Mucosa of stomach (tissue), 1 donor: ENCODE data around the gene SH3BP5L.

ENCODE experiments used
- H3K27me3 ChIP-seq: one replicate; pipeline ENCODE4 v1.7.0; 2013; ENCODE audit warnings: mild to moderate bottlenecking, low read length; ENCODE audit not compliant: control insufficient read depth, insufficient read depth
- H3K36me3 ChIP-seq: one replicate; pipeline ENCODE4 v1.7.0; 2013; ENCODE audit warnings: low read length; ENCODE audit not compliant: control insufficient read depth, insufficient read depth
- H3K4me1 ChIP-seq: one replicate; pipeline ENCODE4 v1.7.0; 2013; ENCODE audit warnings: mild to moderate bottlenecking, low read length; ENCODE audit not compliant: control insufficient read depth, insufficient read depth
- H3K4me3 ChIP-seq: one replicate; pipeline ENCODE4 v1.7.0; 2013; ENCODE audit warnings: low read length
- H3K9ac ChIP-seq: one replicate; pipeline ENCODE4 v1.7.0; 2013; ENCODE audit warnings: mild to moderate bottlenecking, low read length, moderate library complexity
- H3K9me3 ChIP-seq: one replicate; pipeline ENCODE4 v1.7.0; 2013; ENCODE audit warnings: mild to moderate bottlenecking, low read length, moderate library complexity; ENCODE audit not compliant: control insufficient read depth
- donor health status: Pancreatic carcinoma.

The SH3BP5L gene

GRCh38 chr1:248849152-248849551 is 23.4 kb upstream of the SH3BP5L start:
- H3K9ac ChIP-seq: no peak overlapping the region
- H3K27me3 ChIP-seq: no peaks in the 10 kb centered on the region
- H3K4me1 ChIP-seq: peaks cover 5% of the 10 kb centered on the region
- no peaks in the 10 kb centered on the region for H3K9me3 ChIP-seq
- no peak overlapping the region for H3K4me3 ChIP-seq
- peaks cover 6% of the 10 kb centered on the region for H3K36me3 ChIP-seq

DNA sequence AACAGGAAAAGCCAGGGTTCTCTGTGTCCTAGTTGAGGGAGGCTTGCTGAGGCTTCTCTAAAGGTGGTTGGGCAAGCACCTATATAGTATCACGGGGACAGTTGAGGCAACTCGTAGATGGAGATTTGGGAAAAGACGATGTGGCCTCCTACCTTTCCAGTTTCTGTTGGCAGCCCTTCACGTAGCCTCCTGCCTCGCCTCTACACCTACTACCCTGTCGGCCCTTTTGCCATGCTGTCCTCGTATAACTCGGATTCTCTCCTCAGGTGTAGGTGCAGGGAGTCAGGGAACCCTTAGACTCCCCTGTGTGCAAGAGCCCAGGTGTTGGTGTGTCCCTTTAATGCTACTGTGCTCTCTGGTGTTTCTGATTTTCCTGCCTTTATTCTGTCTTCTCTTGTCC is 22.9 kb upstream of the SH3BP5L start:
- H3K36me3 ChIP-seq: peaks cover 6% of the 10 kb centered on the region

GRCh38 chr1:248847956-248848561 is 22.3 kb upstream of the SH3BP5L start:
- Histone ChIP-seq H3K9me3 (no peaks in the 10 kb centered on the region), H3K27me3 (no peaks in the 10 kb centered on the region), H3K4me1 (peaks cover 5% of the 10 kb centered on the region), H3K36me3 (peaks cover 6% of the 10 kb centered on the region), H3K4me3 (no peak overlapping the region), H3K9ac (no peak overlapping the region)

More for the DNA sequence above, 22.9 kb upstream of the SH3BP5L start:
- no peaks in the 10 kb centered on the region for H3K9me3 ChIP-seq
- peaks cover 5% of the 10 kb centered on the region for H3K4me1 ChIP-seq
- no peaks in the 10 kb centered on the region for H3K27me3 ChIP-seq
- H3K4me3 ChIP-seq: no peak overlapping the region
- H3K9ac ChIP-seq: no peak overlapping the region

DNA sequence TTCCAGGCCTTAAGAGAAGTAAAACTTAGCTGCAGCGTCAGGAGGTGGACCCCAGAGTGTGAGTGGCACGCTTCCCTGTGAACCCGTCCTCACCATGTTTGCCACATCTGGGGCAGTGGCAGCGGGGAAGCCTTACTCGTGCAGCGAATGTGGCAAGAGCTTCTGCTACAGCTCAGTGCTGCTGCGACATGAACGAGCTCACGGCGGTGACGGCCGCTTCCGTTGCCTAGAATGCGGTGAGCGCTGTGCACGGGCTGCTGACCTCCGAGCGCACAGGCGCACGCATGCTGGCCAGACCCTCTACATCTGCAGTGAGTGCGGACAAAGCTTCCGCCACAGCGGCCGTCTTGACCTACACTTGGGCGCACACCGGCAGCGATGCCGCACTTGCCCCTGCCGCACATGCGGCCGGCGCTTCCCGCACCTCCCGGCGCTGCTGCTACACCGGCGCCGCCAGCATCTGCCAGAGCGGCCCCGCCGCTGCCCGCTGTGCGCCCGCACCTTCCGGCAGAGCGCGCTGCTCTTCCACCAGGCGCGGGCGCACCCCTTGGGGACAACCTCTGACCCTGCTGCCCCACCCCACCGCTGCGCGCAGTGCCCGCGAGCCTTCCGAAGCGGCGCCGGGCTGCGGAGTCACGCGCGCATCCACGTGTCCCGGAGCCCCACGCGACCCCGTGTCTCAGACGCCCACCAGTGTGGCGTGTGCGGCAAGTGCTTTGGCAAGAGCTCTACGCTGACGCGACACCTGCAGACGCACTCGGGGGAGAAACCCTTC is 21.7 kb upstream of the SH3BP5L start:
- no peak overlapping the region for H3K4me3 ChIP-seq
- H3K9ac ChIP-seq: no peak overlapping the region
- H3K27me3 ChIP-seq: no peaks in the 10 kb centered on the region
- H3K9me3 ChIP-seq: no peaks in the 10 kb centered on the region
- peaks cover 5% of the 10 kb centered on the region for H3K4me1 ChIP-seq
- peaks cover 6% of the 10 kb centered on the region for H3K36me3 ChIP-seq

GRCh38 chr1:248844526-248844925 is 18.8 kb upstream of the SH3BP5L start:
- Histone ChIP-seq H3K9me3 (no peaks in the 10 kb centered on the region), H3K27me3 (no peaks in the 10 kb centered on the region), H3K36me3 (no peaks in the 10 kb centered on the region), H3K4me3 (no peak overlapping the region), H3K9ac (no peak overlapping the region), H3K4me1 (peaks cover 5% of the 10 kb centered on the region)

- Histone ChIP-seq H3K4me1 (no peaks in the 10 kb centered on the region), H3K9ac (no peak overlapping the region), H3K27me3 (no peaks in the 10 kb centered on the region), H3K36me3 (no peaks in the 10 kb centered on the region), H3K9me3 (no peaks in the 10 kb centered on the region), H3K4me3 (no peak overlapping the region)
Observed at GRCh38 chr1:248843687-248844086, 18.0 kb upstream of the SH3BP5L start.

GRCh38 chr1:248842781-248843331 is 17.1 kb upstream of the SH3BP5L start:
- Histone ChIP-seq H3K4me3 (no peak overlapping the region), H3K4me1 (no peaks in the 10 kb centered on the region), H3K27me3 (no peaks in the 10 kb centered on the region), H3K9ac (no peak overlapping the region), H3K36me3 (no peaks in the 10 kb centered on the region), H3K9me3 (no peaks in the 10 kb centered on the region)

DNA sequence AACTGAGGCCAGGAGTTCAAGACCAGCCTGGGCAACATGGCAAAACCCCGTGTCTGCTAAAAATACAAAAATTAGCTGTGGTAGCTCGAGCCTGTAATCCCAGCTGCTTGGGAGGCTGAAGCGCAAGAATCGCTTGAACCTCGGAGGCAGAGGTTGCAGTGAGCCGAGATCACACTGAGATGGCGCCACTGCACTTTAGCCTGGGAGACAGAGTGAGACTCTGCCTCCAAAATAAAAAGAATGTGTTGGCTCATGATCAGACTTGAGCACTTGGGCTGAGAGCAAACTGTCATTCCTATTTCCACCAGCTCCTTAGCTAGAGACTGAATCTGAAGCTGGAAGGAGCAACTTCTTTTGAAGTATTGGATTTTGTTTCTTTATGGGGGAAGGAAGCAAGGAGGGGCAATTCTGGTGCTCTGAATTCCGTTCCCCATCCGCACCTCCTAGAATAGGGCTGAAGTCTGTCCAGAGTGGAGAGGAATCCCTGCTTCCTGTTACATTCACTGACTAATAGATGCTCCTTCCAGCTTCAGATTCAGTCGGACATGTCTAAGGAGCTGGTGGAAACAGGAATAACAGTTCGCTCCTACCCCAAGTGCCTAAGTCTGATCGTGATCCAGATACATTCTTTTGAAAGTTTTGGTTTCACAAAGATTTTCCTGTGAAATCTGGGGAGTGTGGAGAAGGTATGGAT is 16.1 kb upstream of the SH3BP5L start:
- no peaks in the 10 kb centered on the region for H3K36me3 ChIP-seq
- no peak overlapping the region for H3K9ac ChIP-seq
- no peak overlapping the region for H3K4me3 ChIP-seq

GRCh38 chr1:248840946-248841345 is 15.2 kb upstream of the SH3BP5L start:
- Histone ChIP-seq H3K36me3 (no peaks in the 10 kb centered on the region), H3K4me3 (no peak overlapping the region), H3K27me3 (no peaks in the 10 kb centered on the region), H3K9ac (no peak overlapping the region), H3K9me3 (no peaks in the 10 kb centered on the region), H3K4me1 (peaks cover 8% of the 10 kb centered on the region)

More for the DNA sequence above, 16.1 kb upstream of the SH3BP5L start:
- Histone ChIP-seq H3K4me1 (peaks cover 8% of the 10 kb centered on the region), H3K9me3 (no peaks in the 10 kb centered on the region), H3K27me3 (no peaks in the 10 kb centered on the region)

- Histone ChIP-seq H3K4me1 (peaks cover 8% of the 10 kb centered on the region), H3K4me3 (peak overlapping the region; percentile 91), H3K36me3 (no peaks in the 10 kb centered on the region), H3K9me3 (no peaks in the 10 kb centered on the region), H3K27me3 (no peaks in the 10 kb centered on the region), H3K9ac (peak overlapping the region; percentile 94)
Observed at GRCh38 chr1:248839168-248839555, 13.4 kb upstream of the SH3BP5L start.

DNA sequence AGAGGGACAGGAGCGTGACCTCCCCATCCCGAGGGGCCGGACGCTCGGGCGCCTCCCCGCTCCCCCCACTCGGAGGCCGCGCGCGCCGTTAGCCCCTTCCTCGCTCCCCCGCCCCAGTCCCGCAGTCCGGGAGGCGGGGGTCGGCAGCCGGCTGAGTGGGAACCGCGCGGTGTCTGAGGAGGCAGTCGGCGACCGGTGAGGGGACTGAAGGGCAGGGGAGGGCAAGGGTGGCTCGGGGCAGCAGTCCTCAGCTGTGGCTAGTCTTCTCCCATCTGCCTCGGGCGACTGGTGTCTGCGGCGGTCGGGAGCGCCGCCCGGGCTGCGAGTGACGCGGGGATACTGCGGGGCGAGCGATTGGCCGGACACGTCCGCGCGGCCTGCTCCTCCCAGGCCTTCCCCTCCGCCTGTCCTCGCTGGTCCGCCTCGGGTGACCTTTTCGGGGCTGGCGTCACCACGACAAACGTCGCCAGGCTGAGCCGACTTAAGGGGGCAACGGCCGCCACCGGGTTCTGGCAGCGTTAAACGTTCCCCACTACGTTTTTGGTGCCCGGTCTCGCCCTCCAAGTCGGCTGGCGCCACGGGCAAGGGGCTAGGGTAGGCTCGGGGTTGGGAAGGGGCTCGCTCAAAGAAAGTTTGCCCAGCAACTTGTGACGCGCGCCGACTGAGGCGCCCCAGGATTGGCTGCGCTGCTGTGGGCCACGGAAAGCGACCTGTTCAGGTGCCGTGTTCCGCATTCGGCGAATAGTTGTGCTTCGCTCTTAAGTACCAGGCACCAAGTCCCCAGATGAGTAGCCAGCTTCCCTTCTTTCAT is 12.8 kb upstream of the SH3BP5L start:
- peak overlapping the region; percentile 94 for H3K9ac ChIP-seq
- no peaks in the 10 kb centered on the region for H3K27me3 ChIP-seq
- no peaks in the 10 kb centered on the region for H3K9me3 ChIP-seq
- H3K4me3 ChIP-seq: peak overlapping the region; percentile 91
- no peaks in the 10 kb centered on the region for H3K36me3 ChIP-seq
- H3K4me1 ChIP-seq: peaks cover 8% of the 10 kb centered on the region
